ENCODE data around the gene TSC22D2.

DNA sequence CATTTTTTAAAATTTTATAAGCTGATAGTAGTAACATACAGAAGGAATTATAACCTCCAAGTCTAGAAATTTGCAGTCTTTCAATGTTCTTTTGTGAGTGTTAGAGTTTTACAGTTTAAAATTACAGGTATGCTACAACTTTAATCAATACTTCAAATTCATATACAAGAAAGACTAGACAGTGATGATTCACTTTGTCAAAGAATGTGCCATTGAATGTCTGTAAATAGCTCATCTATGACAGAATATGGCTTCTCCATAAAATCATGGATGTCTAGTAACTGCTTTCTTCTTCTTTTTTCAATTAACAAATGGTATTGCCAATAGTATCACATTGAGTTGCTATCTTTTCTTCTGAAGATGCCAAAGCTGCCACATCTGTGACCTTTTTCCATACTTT is 4.1 kb upstream of the TSC22D2 start:
- TF ChIP-seq CTCF (conservative IDR thresholded peaks at IDR 0.05; ENCODE audit: low read depth, low read length) (no peak), RFX5 (IDR thresholded peaks at IDR 0.05; ENCODE audit: low read depth, low read length) (no peak), BHLHE40 (IDR thresholded peaks at IDR 0.05; ENCODE audit: low read depth, low read length) (no peak)
- TF ChIP-seq, protein P1, sequence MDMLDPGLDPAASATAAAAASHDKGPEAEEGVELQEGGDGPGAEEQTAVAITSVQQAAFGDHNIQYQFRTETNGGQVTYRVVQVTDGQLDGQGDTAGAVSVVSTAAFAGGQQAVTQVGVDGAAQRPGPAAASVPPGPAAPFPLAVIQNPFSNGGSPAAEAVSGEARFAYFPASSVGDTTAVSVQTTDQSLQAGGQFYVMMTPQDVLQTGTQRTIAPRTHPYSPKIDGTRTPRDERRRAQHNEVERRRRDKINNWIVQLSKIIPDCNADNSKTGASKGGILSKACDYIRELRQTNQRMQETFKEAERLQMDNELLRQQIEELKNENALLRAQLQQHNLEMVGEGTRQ (IDR thresholded peaks at IDR 0.05; ENCODE audit: low read depth, low read length) = no peak
